IMR-90 (cell line): Measurements from ENCODE around the gene LONP2. TPM values are rescaled to one million over a fixed set of nuclear protein-coding genes. Genes with fewer than 3 reads are reported as not detected.

Experiments
- ATAC-seq: fragments of 200-7000 bp; cut with Tn5 transposase; 2 replicates; pipeline ENCODE4 v1.9.1; 2020; ENCODE audit warnings: low read depth, mild to moderate bottlenecking, moderate library complexity
- BruUV-seq: library from RNA; stranded (reverse); fragments of 400-500 nt; replicated peaks from 2 replicates; lab custom pipeline; 2021; lab: Mats Ljungman, UMichigan
- CTCF ChIA-PET: fragments of 300-600 bp; formaldehyde crosslinking; extraction: SDS; loops from one replicate; lab custom pipeline; 2021; ENCODE audit warnings: antibody characterized with exemption; lab: Yijun Ruan, JAX
- POLR2A ChIA-PET: fragments of 300-600 bp; sonication (Branson Sonifier 250); formaldehyde crosslinking; loops from one replicate; lab custom pipeline; 2022; ENCODE audit warnings: antibody characterized with exemption; ENCODE audit not compliant: unreplicated experiment; lab: Charles Lee
- DNase-seq: peaks from one replicate; pipeline ENCODE4 v3.0.0; 2013
- H2AFZ ChIP-seq: replicated peaks from 2 replicates; pipeline ENCODE3; 2013; ENCODE audit warnings: low read length, mild to moderate bottlenecking; ENCODE audit not compliant: poor library complexity
- H2AK5ac ChIP-seq: 2 replicates; pipeline ENCODE4 v1.6.1; 2013; ENCODE audit warnings: low read depth, low read length, inconsistent platforms
- H2AK9ac ChIP-seq: replicated peaks from 2 replicates; pipeline ENCODE3; 2013; ENCODE audit warnings: mild to moderate bottlenecking, low read depth, low read length, moderate library complexity; ENCODE audit not compliant: poor library complexity
- H2BK120ac ChIP-seq: 2 replicates; pipeline ENCODE4 v1.6.1; 2013; ENCODE audit warnings: low read depth, low read length, inconsistent platforms
- H2BK15ac ChIP-seq: 3 replicates; pipeline ENCODE4 v1.6.1; 2013; ENCODE audit warnings: low read depth, low read length, inconsistent platforms
- H2BK20ac ChIP-seq: 2 replicates; pipeline ENCODE4 v1.6.1; 2013; ENCODE audit warnings: low read depth, mild to moderate bottlenecking, inconsistent platforms, low read length, moderate library complexity
- H2BK5ac ChIP-seq: 2 replicates; pipeline ENCODE4 v1.6.1; 2013; ENCODE audit warnings: mild to moderate bottlenecking, low read depth, low read length, inconsistent platforms; ENCODE audit not compliant: poor library complexity, severe bottlenecking
- H3K14ac ChIP-seq: replicated peaks from 2 replicates; pipeline ENCODE4 v1.6.1; 2013; ENCODE audit warnings: low read depth, low read length, inconsistent platforms
- H3K18ac ChIP-seq: 2 replicates; pipeline ENCODE4 v1.6.1; 2013; ENCODE audit warnings: low read depth, low read length, control low read depth
- H3K23ac ChIP-seq: 2 replicates; pipeline ENCODE4 v1.6.1; 2013; ENCODE audit warnings: low read depth, low read length, inconsistent platforms
- H3K27ac ChIP-seq: 2 replicates; pipeline ENCODE4 v1.5.1; 2013; ENCODE audit warnings: mild to moderate bottlenecking, control low read depth, low read length; ENCODE audit not compliant: insufficient read depth
- H3K27me3 ChIP-seq: 2 replicates; pipeline ENCODE4 v1.6.1; 2013; ENCODE audit warnings: low read length; ENCODE audit not compliant: control insufficient read depth, insufficient read depth
- H3K36me3 ChIP-seq: 2 replicates; pipeline ENCODE4 v1.6.1; 2013; ENCODE audit warnings: low read length, mixed read lengths; ENCODE audit not compliant: control insufficient read depth, insufficient read depth
- H3K4ac ChIP-seq: 2 replicates; pipeline ENCODE4 v1.6.1; 2013; ENCODE audit warnings: low read depth, low read length, inconsistent platforms
- H3K4me1 ChIP-seq: 2 replicates; pipeline ENCODE4 v1.6.1; 2013; ENCODE audit warnings: low read length, mixed read lengths; ENCODE audit not compliant: control insufficient read depth, insufficient read depth
- H3K4me2 ChIP-seq: 2 replicates; pipeline ENCODE4 v1.6.1; 2013; ENCODE audit warnings: low read depth, mild to moderate bottlenecking, control low read depth, low read length, moderate library complexity
- H3K4me3 ChIP-seq: 2 replicates; pipeline ENCODE4 v1.5.1; 2013; ENCODE audit warnings: low read depth, mild to moderate bottlenecking, control low read depth, low read length, moderate library complexity; ENCODE audit not compliant: insufficient read depth
- H3K56ac ChIP-seq: 2 replicates; pipeline ENCODE4 v1.6.1; 2013; ENCODE audit warnings: low read length, inconsistent platforms; ENCODE audit not compliant: insufficient read depth; ENCODE audit errors: extremely low read depth
- H3K79me1 ChIP-seq, 2 experiments: 2 replicates each; pipeline ENCODE4 v1.6.1; 2013; ENCODE audit warnings: low read length in 2 of 2, inconsistent platforms in 1 of 2, low read depth in 1 of 2
- H3K9ac ChIP-seq: 2 replicates; pipeline ENCODE4 v1.6.1; 2013; ENCODE audit warnings: low read depth, low read length, control low read depth
- H3K9me1 ChIP-seq: 2 replicates; pipeline ENCODE4 v1.6.1; 2013; ENCODE audit warnings: low read length, inconsistent platforms; ENCODE audit not compliant: insufficient read depth
- H3K9me3 ChIP-seq: 2 replicates; pipeline ENCODE4 v1.6.1; 2013; ENCODE audit warnings: low read length; ENCODE audit not compliant: control insufficient read depth, insufficient read depth
- H4K20me1 ChIP-seq: 2 replicates; pipeline ENCODE4 v1.6.1; 2013; ENCODE audit warnings: low read length, inconsistent platforms; ENCODE audit not compliant: insufficient read depth
- H4K5ac ChIP-seq: 2 replicates; pipeline ENCODE4 v1.6.1; 2013; ENCODE audit warnings: mild to moderate bottlenecking, low read depth, low read length, control low read depth
- H4K8ac ChIP-seq, 2 experiments: 2 replicates each; pipeline ENCODE4 v1.6.1; 2013; ENCODE audit warnings: low read depth in 2 of 2, low read length in 2 of 2, control low read depth in 1 of 2, inconsistent platforms in 1 of 2
- H4K91ac ChIP-seq: 2 replicates; pipeline ENCODE4 v1.6.1; 2013; ENCODE audit warnings: low read depth, low read length, inconsistent platforms; ENCODE audit not compliant: insufficient read depth
- BHLHE40 ChIP-seq: fragments of 150-350 bp; IDR thresholded peaks from 2 replicates; pipeline ENCODE4 v1.6.1; 2016; ENCODE audit warnings: mild to moderate bottlenecking, low read depth, low read length
- CEBPB ChIP-seq: IDR thresholded peaks from 2 replicates; pipeline ENCODE4 v1.6.1; 2012; ENCODE audit warnings: low read depth, low read length, improper control_type of control experiment
- CHD1 ChIP-seq: IDR thresholded peaks from 2 replicates; pipeline ENCODE4 v1.6.1; 2012; ENCODE audit warnings: low read depth, low read length, improper control_type of control experiment
- FOS ChIP-seq: fragments of 150-350 bp; IDR thresholded peaks from 2 replicates; pipeline ENCODE4 v1.6.1; 2016; ENCODE audit warnings: low read depth, low read length
- MAFK ChIP-seq: IDR thresholded peaks from 2 replicates; pipeline ENCODE4 v1.6.1; 2012; ENCODE audit warnings: low read depth, low read length, improper control_type of control experiment
- MAZ ChIP-seq: IDR thresholded peaks from 2 replicates; pipeline ENCODE4 v1.6.1; 2012; ENCODE audit warnings: low read depth, mild to moderate bottlenecking, low read length, improper control_type of control experiment, moderate library complexity, borderline replicate concordance
- POLR2A ChIP-seq: IDR thresholded peaks from 2 replicates; pipeline ENCODE4 v1.6.1; 2012; ENCODE audit warnings: mild to moderate bottlenecking, low read depth, low read length
- RAD21 ChIP-seq: IDR thresholded peaks from 2 replicates; pipeline ENCODE4 v1.6.1; 2012; ENCODE audit warnings: low read length, improper control_type of control experiment
- RCOR1 ChIP-seq: IDR thresholded peaks from 2 replicates; pipeline ENCODE4 v1.6.1; 2012; ENCODE audit warnings: mild to moderate bottlenecking, low read length, improper control_type of control experiment; ENCODE audit not compliant: insufficient replicate concordance
- RFX5 ChIP-seq: IDR thresholded peaks from 2 replicates; pipeline ENCODE4 v1.8.0; 2012; ENCODE audit warnings: low read depth, mild to moderate bottlenecking, low read length, moderate library complexity
- WGBS, 2 experiments: methylation state at CpG; one replicate each; pipeline versions ENCODE4 v1.1.5 to v1.1.7; 2013; ENCODE audit warnings: missing lambda C conversion rate in 2 of 2; ENCODE audit not compliant: insufficient read length in 1 of 2; ENCODE audit errors: extremely low coverage in 2 of 2; 5-methylcytosine and 5-hydroxymethylcytosine counted together
- dilution Hi-C: fragments of 300-500 bp; cut with HindIII; formaldehyde crosslinking; loops from one replicate; pipeline ENCODE4 v1.14.3; 2018; ENCODE audit warnings: low sequenced_read_pairs; ENCODE audit not compliant: unreplicated experiment
- in situ Hi-C: fragments of 300-500 bp; cut with MboI; formaldehyde crosslinking; loops from 3 replicates; pipeline ENCODE4 v1.14.3; 2019; ENCODE audit warnings: low sequenced_read_pairs, inconsistent platforms, mixed read lengths
- intact Hi-C: fragments of 100-400 bp; cut with micrococcal nuclease; formaldehyde crosslinking; loops from 2 replicates; pipeline ENCODE4 v1.10.0; 2022
- polyA plus RNA-seq, 3 experiments: library from polyadenylated mRNA; depleted of rRNA; stranded (reverse); fragments of >200 nt; gene quantifications; 2 replicates each; pipeline ENCODE4 v1.2.3, GENCODE V29; 2012; ENCODE audit warnings: low replicate concordance in 1 of 3
- total RNA-seq: library from RNA; depleted of rRNA; stranded (reverse); fragments of >200 nt; gene quantifications from 2 replicates; pipeline ENCODE4 v1.2.3, GENCODE V29; 2012
- TF ChIP-seq, protein P1 (sequence below): fragments of 150-350 bp; IDR thresholded peaks from 2 replicates; pipeline ENCODE4 v1.6.1; 2017; ENCODE audit warnings: mild to moderate bottlenecking, antibody characterized with exemption, low read length, low read depth
- TF ChIP-seq, protein P2 (sequence below): fragments of 150-350 bp; IDR thresholded peaks from 2 replicates; pipeline ENCODE4 v1.6.1; 2016; ENCODE audit warnings: low read depth, mild to moderate bottlenecking, low read length, moderate library complexity, borderline replicate concordance
- TF ChIP-seq, protein P3 (sequence below): conservative IDR thresholded peaks from 2 replicates; pipeline ENCODE4 v1.5.1; 2012; ENCODE audit warnings: mild to moderate bottlenecking, low read depth, low read length, improper control_type of control experiment

LONP2 gene
- total and polyA plus RNA-seq, 2 of the 4 experiments (the other 2 are of a cell fraction) = 31.5 to 90.9 TPM

DNA sequence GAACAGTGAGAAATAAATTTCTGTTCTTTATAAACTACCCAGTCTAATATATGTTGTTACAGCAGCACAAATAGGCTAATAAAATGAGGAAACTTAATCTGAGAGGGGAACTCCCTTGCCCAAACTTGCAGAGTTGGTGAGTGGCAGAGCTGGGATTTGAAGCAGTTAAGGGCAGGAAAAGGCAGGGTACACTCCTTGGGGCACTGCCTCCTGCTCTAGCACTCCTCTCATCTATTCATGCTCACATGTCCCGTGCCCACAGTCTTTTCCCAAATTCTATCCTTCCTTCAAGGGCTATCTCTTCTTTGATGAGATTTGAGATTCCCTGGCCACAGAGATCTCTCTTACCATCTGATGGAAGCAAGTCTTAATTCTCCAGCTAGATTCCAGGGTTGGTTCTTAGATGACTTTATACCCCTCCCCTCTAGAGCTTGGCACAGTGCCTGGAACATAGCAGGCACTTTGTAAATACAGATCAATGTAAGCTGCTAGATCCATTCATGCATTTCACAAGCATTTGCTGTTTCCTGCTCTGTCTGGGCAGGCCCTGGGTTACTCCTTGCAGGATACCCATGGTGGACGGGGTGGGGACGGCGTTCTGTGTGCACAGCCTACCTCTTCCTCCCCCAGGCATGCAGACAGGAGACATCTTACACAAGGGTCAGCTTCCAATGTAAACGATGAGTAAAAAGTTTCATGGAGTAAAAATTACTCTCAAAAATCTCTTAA, 49.1 kb upstream of the LONP2 start:
- Histone ChIP-seq H4K8ac (no peak overlapping the region), H3K14ac (no peak overlapping the region), H2AFZ (no peak overlapping the region), H3K23ac (no peak overlapping the region), H3K4ac (no peak overlapping the region), H3K27me3 (peaks cover 12% of the 10 kb centered on the region), H3K56ac (no peak overlapping the region), H3K9me1 (no peaks in the 10 kb centered on the region; the same call in 1 of the 2 replicates), H4K91ac (no peak overlapping the region), H4K20me1 (no peaks in the 10 kb centered on the region), H3K4me3 (no peak overlapping the region), H3K27ac (no peak overlapping the region), H2BK120ac (no peak overlapping the region), H3K4me2 (no peak overlapping the region), H2BK15ac (no peak overlapping the region), H4K5ac (no peak overlapping the region), H3K79me1 (no peaks in the 10 kb centered on the region), H3K18ac (no peak overlapping the region), H3K9me3 (no peaks in the 10 kb centered on the region), H3K4me1 (no peaks in the 10 kb centered on the region), H2BK20ac (no peak overlapping the region), H2BK5ac (no peak overlapping the region), H2AK9ac (no peak overlapping the region), H3K9ac (no peak overlapping the region), H3K36me3 (no peaks in the 10 kb centered on the region), H2AK5ac (no peak overlapping the region)
- TF ChIP-seq RCOR1 (no peak), RAD21 (no peak), MAFK (no peak), POLR2A (no peak), BHLHE40 (no peak), MAZ (no peak), CEBPB (no peak), RFX5 (no peak), CHD1 (no peak), FOS (no peak)
- TF ChIP-seq, protein P1, sequence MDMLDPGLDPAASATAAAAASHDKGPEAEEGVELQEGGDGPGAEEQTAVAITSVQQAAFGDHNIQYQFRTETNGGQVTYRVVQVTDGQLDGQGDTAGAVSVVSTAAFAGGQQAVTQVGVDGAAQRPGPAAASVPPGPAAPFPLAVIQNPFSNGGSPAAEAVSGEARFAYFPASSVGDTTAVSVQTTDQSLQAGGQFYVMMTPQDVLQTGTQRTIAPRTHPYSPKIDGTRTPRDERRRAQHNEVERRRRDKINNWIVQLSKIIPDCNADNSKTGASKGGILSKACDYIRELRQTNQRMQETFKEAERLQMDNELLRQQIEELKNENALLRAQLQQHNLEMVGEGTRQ = no peak
- TF ChIP-seq, protein P2, sequence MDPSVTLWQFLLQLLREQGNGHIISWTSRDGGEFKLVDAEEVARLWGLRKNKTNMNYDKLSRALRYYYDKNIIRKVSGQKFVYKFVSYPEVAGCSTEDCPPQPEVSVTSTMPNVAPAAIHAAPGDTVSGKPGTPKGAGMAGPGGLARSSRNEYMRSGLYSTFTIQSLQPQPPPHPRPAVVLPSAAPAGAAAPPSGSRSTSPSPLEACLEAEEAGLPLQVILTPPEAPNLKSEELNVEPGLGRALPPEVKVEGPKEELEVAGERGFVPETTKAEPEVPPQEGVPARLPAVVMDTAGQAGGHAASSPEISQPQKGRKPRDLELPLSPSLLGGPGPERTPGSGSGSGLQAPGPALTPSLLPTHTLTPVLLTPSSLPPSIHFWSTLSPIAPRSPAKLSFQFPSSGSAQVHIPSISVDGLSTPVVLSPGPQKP = no peak
- TF ChIP-seq, protein P3, sequence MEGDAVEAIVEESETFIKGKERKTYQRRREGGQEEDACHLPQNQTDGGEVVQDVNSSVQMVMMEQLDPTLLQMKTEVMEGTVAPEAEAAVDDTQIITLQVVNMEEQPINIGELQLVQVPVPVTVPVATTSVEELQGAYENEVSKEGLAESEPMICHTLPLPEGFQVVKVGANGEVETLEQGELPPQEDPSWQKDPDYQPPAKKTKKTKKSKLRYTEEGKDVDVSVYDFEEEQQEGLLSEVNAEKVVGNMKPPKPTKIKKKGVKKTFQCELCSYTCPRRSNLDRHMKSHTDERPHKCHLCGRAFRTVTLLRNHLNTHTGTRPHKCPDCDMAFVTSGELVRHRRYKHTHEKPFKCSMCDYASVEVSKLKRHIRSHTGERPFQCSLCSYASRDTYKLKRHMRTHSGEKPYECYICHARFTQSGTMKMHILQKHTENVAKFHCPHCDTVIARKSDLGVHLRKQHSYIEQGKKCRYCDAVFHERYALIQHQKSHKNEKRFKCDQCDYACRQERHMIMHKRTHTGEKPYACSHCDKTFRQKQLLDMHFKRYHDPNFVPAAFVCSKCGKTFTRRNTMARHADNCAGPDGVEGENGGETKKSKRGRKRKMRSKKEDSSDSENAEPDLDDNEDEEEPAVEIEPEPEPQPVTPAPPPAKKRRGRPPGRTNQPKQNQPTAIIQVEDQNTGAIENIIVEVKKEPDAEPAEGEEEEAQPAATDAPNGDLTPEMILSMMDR = no peak
- intact Hi-C loops = no loop called here
- ChIA-PET CTCF (interaction anchor here (1.0 kb wide), 1 partner anchor 21 kb away, joined by 3 read pairs; no protein-coding TSS in a partner anchor), POLR2A (no interaction called here)
- no TSS peak for BruUV-seq
- in situ Hi-C loops = no loop called here
- ATAC-seq (peak; percentile 87), DNase-seq (peak; percentile 56)
- dilution Hi-C loops = no loop called here
- WGBS, 2 experiments = no CpG with 5 or more reads among the region's 5 CpGs
